Epithelial cell of esophagus (primary cell): ENCODE measurements around the gene ITIH3.

ENCODE experiments used
- DNase-seq: peaks from one replicate; pipeline ENCODE4 v3.0.0; 2010; ENCODE audit warnings: low read depth
- H3K4me3 ChIP-seq: 2 replicates; pipeline ENCODE4 v1.5.1; 2011; ENCODE audit warnings: mild to moderate bottlenecking, low read length, control low read depth
- TF ChIP-seq, protein P1 (sequence below): IDR thresholded peaks from 2 replicates; pipeline ENCODE4 v1.5.1; 2011; ENCODE audit warnings: low read depth, mild to moderate bottlenecking, low read length, control low read depth, inconsistent platforms; ENCODE audit not compliant: insufficient read depth; ENCODE audit errors: missing control alignments

Gene ITIH3

DNA sequence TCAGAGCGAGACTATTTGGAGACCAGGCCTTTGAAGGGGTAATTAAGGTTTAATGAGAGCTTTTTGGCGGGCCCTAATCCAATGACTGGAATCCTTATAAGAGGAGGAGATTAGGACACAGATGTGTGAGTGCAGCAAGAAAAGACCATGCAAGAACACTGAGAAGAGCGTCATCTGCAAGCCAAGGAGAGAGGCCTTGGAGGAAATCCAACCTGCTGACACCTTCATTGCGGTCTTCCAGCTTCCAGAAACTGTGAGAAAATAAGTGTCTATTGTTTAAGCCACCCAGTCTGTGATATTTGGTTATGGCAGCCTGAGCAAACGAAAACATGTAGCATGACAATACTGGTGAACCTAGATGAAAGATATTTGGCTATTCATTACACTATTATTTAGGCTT is 63.3 kb downstream of the ITIH3 start:
- H3K4me3 ChIP-seq, result no peak overlapping the region
- TF ChIP-seq, protein P1, sequence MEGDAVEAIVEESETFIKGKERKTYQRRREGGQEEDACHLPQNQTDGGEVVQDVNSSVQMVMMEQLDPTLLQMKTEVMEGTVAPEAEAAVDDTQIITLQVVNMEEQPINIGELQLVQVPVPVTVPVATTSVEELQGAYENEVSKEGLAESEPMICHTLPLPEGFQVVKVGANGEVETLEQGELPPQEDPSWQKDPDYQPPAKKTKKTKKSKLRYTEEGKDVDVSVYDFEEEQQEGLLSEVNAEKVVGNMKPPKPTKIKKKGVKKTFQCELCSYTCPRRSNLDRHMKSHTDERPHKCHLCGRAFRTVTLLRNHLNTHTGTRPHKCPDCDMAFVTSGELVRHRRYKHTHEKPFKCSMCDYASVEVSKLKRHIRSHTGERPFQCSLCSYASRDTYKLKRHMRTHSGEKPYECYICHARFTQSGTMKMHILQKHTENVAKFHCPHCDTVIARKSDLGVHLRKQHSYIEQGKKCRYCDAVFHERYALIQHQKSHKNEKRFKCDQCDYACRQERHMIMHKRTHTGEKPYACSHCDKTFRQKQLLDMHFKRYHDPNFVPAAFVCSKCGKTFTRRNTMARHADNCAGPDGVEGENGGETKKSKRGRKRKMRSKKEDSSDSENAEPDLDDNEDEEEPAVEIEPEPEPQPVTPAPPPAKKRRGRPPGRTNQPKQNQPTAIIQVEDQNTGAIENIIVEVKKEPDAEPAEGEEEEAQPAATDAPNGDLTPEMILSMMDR, result no peak
- no peak for DNase-seq
